Naive thymus-derived CD4-positive, alpha-beta T cell (primary cell): ENCODE results near the gene FAM98B. TPM values are rescaled to one million over a fixed set of nuclear protein-coding genes. Genes with fewer than 3 reads are reported as not detected.

Experiments
- ATAC-seq: fragments of 150-1000 bp; cut with Tn5 transposase; 2 replicates; pipeline ENCODE4 v1.10.0; 2021; ENCODE audit warnings: mild to moderate bottlenecking, moderate library complexity
- CTCF ChIA-PET: fragments of 350-600 bp; sonication (Branson Sonifier 250); formaldehyde crosslinking; loops from one replicate; lab custom pipeline; 2021; ENCODE audit warnings: antibody characterized with exemption; lab: Charles Lee
- POLR2A ChIA-PET: fragments of 350-600 bp; sonication (Branson Sonifier 250); formaldehyde crosslinking; loops from one replicate; lab custom pipeline; 2021; ENCODE audit warnings: antibody characterized with exemption, inconsistent platforms; lab: Charles Lee
- DNase-seq, 9 donors: peaks; one replicate each; pipeline versions ENCODE4 v3.0.0 to v3.0.0-alpha.2; 2020 to 2022; ENCODE audit warnings: mixed read lengths in 1 of 9
- H3K27ac ChIP-seq: one replicate; pipeline ENCODE4 v1.7.0; 2013; ENCODE audit warnings: mild to moderate bottlenecking, low read depth, low read length, moderate library complexity
- H3K27me3 ChIP-seq, 2 donors: one replicate each; pipeline ENCODE4 v1.7.0; 2013; ENCODE audit warnings: low read length in 2 of 2, mild to moderate bottlenecking in 2 of 2, moderate library complexity in 2 of 2; ENCODE audit not compliant: control insufficient read depth in 2 of 2, insufficient read depth in 2 of 2
- H3K36me3 ChIP-seq, 3 experiments: 1 replicate in 2 of 3; 2 replicates in 1 of 3; pipeline ENCODE4 v1.7.0; 2013; ENCODE audit warnings: low read length in 3 of 3, mild to moderate bottlenecking in 3 of 3, moderate library complexity in 1 of 3; ENCODE audit not compliant: insufficient read depth in 3 of 3, control insufficient read depth in 2 of 3
- H3K4me1 ChIP-seq, 2 donors: one replicate each; pipeline ENCODE4 v1.7.0; 2013; ENCODE audit warnings: low read length in 2 of 2, mild to moderate bottlenecking in 2 of 2, moderate library complexity in 1 of 2; ENCODE audit not compliant: control insufficient read depth in 2 of 2, insufficient read depth in 2 of 2
- H3K4me3 ChIP-seq: 2 replicates; pipeline ENCODE4 v1.7.0; 2013; ENCODE audit warnings: mild to moderate bottlenecking, low read length
- H3K9me3 ChIP-seq, 3 experiments: 1 replicate in 2 of 3; 2 replicates in 1 of 3; pipeline ENCODE4 v1.7.0; 2013; ENCODE audit warnings: low read length in 3 of 3; ENCODE audit not compliant: control insufficient read depth in 2 of 3
- H3K27ac Mint-ChIP-seq, 9 donors: one replicate each; pipeline ENCODE4 v1.8.0; 2020 to 2022; ENCODE audit warnings: mixed read lengths in 9 of 9, mild to moderate bottlenecking in 8 of 9, moderate library complexity in 5 of 9, inconsistent platforms in 2 of 9
- H3K27me3 Mint-ChIP-seq, 5 donors: one replicate each; pipeline ENCODE4 v1.8.0; 2021 to 2022; ENCODE audit warnings: mixed read lengths in 5 of 5, mild to moderate bottlenecking in 1 of 5
- H3K36me3 Mint-ChIP-seq, 5 donors: one replicate each; pipeline ENCODE4 v1.8.0; 2020 to 2022; ENCODE audit warnings: mixed read lengths in 5 of 5, mild to moderate bottlenecking in 3 of 5, inconsistent platforms in 1 of 5
- H3K4me1 Mint-ChIP-seq, 7 donors: one replicate each; pipeline ENCODE4 v1.8.0; 2020 to 2022; ENCODE audit warnings: mixed read lengths in 7 of 7, mild to moderate bottlenecking in 3 of 7, inconsistent platforms in 1 of 7
- H3K4me3 Mint-ChIP-seq, 10 donors: one replicate each; pipeline ENCODE4 v1.8.0; 2020 to 2022; ENCODE audit warnings: mild to moderate bottlenecking in 10 of 10, mixed read lengths in 10 of 10, moderate library complexity in 6 of 10, inconsistent platforms in 2 of 10
- H3K9me3 Mint-ChIP-seq, 11 donors: one replicate each; pipeline ENCODE4 v1.8.0; 2020 to 2022; ENCODE audit warnings: mixed read lengths in 11 of 11, mild to moderate bottlenecking in 4 of 11, inconsistent platforms in 1 of 11, moderate library complexity in 1 of 11
- intact Hi-C, 2 donors: fragments of 100-400 bp; cut with micrococcal nuclease; formaldehyde crosslinking; loops; one replicate each; pipeline ENCODE4 v1.15.1; 2023
- polyA plus RNA-seq, 2 donors: library from polyadenylated mRNA; unstranded; fragments of 300-500 nt; fragmentation: Illumina TruSeq; gene quantifications; one replicate each; pipeline ENCODE4 v1.2.3, GENCODE V29; 2021
- total RNA-seq, 6 experiments: library from RNA in 5 of 6; stranded (reverse) in 5 of 6; gene quantifications; 1 replicate in 5 of 6; 2 replicates in 1 of 6; pipeline ENCODE4 v1.2.3 and lab custom pipeline; 2021 to 2026

Gene FAM98B
- total and polyA plus RNA-seq, 7 experiments from 2014 or later = 2.4 to 39.5 (median 26.4) TPM

- POLR2A ChIA-PET = interaction anchor here (3.7 kb wide), 1 partner anchor 10 kb away, joined by 16 read pairs; the partner anchor contains the start of gene FAM98B
- Mint-ChIP-seq H3K27ac (no peak overlapping the region), H3K36me3 (peaks cover 0 to 3% (median 0%) of the 10 kb centered on the region in 5 donors), H3K9me3 (no peaks in the 10 kb centered on the region), H3K4me1 (peaks cover 14 to 33% (median 29%) of the 10 kb centered on the region in 7 donors), H3K27me3 (no peaks in the 10 kb centered on the region), H3K4me3 (no peak overlapping the region)
- H3K36me3 ChIP-seq = no peaks in the 10 kb centered on the region
- no peaks in the 10 kb centered on the region for H3K4me1 ChIP-seq
- H3K27me3 ChIP-seq = no peaks in the 10 kb centered on the region
- ATAC-seq (no peak), DNase-seq (no peak)
- H3K4me3 ChIP-seq = no peak overlapping the region
- no peak overlapping the region for H3K27ac ChIP-seq
- H3K9me3 ChIP-seq = no peaks in the 10 kb centered on the region
- CTCF ChIA-PET = interaction anchor here (1.8 kb wide), 1 partner anchor 25 kb away, joined by 6 read pairs; no protein-coding TSS in a partner anchor
- intact Hi-C loops = no loop called here
These were observed 10.7 kb downstream of the FAM98B start for GRCh38 chr15:38464675-38465074.

DNA sequence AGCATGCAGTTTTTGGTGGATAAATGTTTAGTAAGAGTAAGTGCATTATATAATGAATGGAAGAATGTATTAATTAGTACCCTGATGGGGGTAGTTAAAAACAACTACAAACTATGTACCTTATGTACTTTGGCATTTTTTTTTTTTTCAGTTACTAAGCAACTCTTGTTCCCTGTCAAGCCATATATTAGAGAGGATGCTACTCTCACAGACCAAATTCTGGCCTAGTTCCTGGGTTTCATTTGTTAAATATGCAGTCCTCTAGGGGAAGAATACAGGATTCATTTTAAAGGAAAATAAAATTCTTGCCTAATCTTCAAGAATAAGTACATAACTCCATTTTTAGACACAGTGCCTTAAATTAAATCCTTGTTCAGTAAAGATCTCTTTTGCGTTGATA, 16.9 kb downstream of the FAM98B start:
- Mint-ChIP-seq H3K27me3 (no peaks in the 10 kb centered on the region), H3K36me3 (peaks cover 4 to 23% (median 10%) of the 10 kb centered on the region in 5 donors), H3K4me3 (no peak overlapping the region), H3K9me3 (no peaks in the 10 kb centered on the region), H3K4me1 (peaks cover 8 to 16% (median 10%) of the 10 kb centered on the region in 7 donors), H3K27ac (peak overlapping the region in 5 of 9 donors; percentile 14 to 52 (median 46))
- DNase-seq (no peak), ATAC-seq (no peak)
- Histone ChIP-seq H3K27me3 (no peaks in the 10 kb centered on the region), H3K27ac (no peak overlapping the region), H3K9me3 (no peaks in the 10 kb centered on the region), H3K36me3 (peaks cover 0 to 21% (median 5%) of the 10 kb centered on the region in 3 experiments), H3K4me3 (no peak overlapping the region), H3K4me1 (peaks cover 0 to 5% of the 10 kb centered on the region in 2 donors)
- CTCF ChIA-PET = interaction anchor here (0.6 to 2.8 kb wide), 5 partner anchors 17 to 1729 kb away, joined by 3 to 35 read pairs (median 14); partner anchors contain the start of gene FAM98B
- intact Hi-C loops = loop anchor here in 1 of 2 donors (5.0 kb wide), 1 partner anchor 91 kb away; the partner anchor contains the start of gene RASGRP1
- POLR2A ChIA-PET = interaction anchor here (1.0 kb wide), 1 partner anchor 182 kb away, joined by 3 read pairs; no protein-coding TSS in a partner anchor

GRCh38 chr15:38471974-38472373, 18.0 kb downstream of the FAM98B start:
- POLR2A ChIA-PET = interaction anchor here (0.7 to 1.1 kb wide), 3 partner anchors 18 to 222 kb away, joined by 3 to 5 read pairs (median 3); partner anchors contain the start of gene FAM98B
- Histone ChIP-seq H3K4me3 (no peak overlapping the region), H3K4me1 (peaks cover 0 to 5% of the 10 kb centered on the region in 2 donors), H3K27ac (no peak overlapping the region), H3K36me3 (peaks cover 0 to 25% (median 5%) of the 10 kb centered on the region in 3 experiments), H3K27me3 (no peaks in the 10 kb centered on the region), H3K9me3 (no peaks in the 10 kb centered on the region)
- CTCF ChIA-PET = interaction anchor here (1.0 to 2.8 kb wide), 12 partner anchors 9 to 239 kb away, joined by 3 to 35 read pairs (median 4); no protein-coding TSS in a partner anchor
- no peaks in the 10 kb centered on the region for H3K27me3 Mint-ChIP-seq
- ATAC-seq (no peak), DNase-seq (no peak)
- H3K4me1 Mint-ChIP-seq = peaks cover 8 to 16% (median 11%) of the 10 kb centered on the region in 7 donors
- H3K4me3 Mint-ChIP-seq = no peak overlapping the region
- H3K27ac Mint-ChIP-seq = no peak overlapping the region
- peaks cover 8 to 24% (median 13%) of the 10 kb centered on the region in 5 donors for H3K36me3 Mint-ChIP-seq
- H3K9me3 Mint-ChIP-seq = no peaks in the 10 kb centered on the region
- intact Hi-C loops = loop anchor here in 1 of 2 donors (5.0 kb wide), 1 partner anchor 90 kb away; the partner anchor contains the start of gene RASGRP1

GRCh38 chr15:38474155-38474757, 20.3 kb downstream of the FAM98B start:
- peak overlapping the region in 2 of 10 donors; percentile 4 to 10 for H3K4me3 Mint-ChIP-seq

GRCh38 chr15:38475361-38475760, 21.4 kb downstream of the FAM98B start:
- intact Hi-C loops = loop anchor here (2.0 to 5.0 kb wide), 5 partner anchors 21 to 175 kb away; partner anchors contain the start of gene FAM98B (in 1 of the 2)
- H3K27me3 Mint-ChIP-seq = no peaks in the 10 kb centered on the region
- H3K27ac ChIP-seq = no peak overlapping the region
- no peak overlapping the region for H3K4me3 ChIP-seq
- ChIA-PET CTCF (interaction anchor here (0.7 to 3.9 kb wide), 13 partner anchors 10 to 232 kb away, joined by 3 to 49 read pairs (median 8); partner anchors contain the start of gene RASGRP1), POLR2A (interaction anchor here (0.7 to 2.0 kb wide), 6 partner anchors 21 to 224 kb away, joined by 3 to 16 read pairs (median 4); no protein-coding TSS in a partner anchor)
- H3K36me3 Mint-ChIP-seq = peaks cover 13 to 30% (median 18%) of the 10 kb centered on the region in 5 donors
- no peaks in the 10 kb centered on the region for H3K9me3 ChIP-seq
- peaks cover 0 to 5% of the 10 kb centered on the region in 2 donors for H3K4me1 ChIP-seq
- no peak for DNase-seq
- peaks cover 18 to 34% (median 21%) of the 10 kb centered on the region in 7 donors for H3K4me1 Mint-ChIP-seq
- H3K4me3 Mint-ChIP-seq = peak overlapping the region in 1 of 10 donors; percentile 7
- peak overlapping the region in 6 of 9 donors; percentile 6 to 88 (median 50) for H3K27ac Mint-ChIP-seq
- H3K27me3 ChIP-seq = no peaks in the 10 kb centered on the region
- ATAC-seq = no peak
- peaks cover 0 to 34% (median 5%) of the 10 kb centered on the region in 3 experiments for H3K36me3 ChIP-seq
- H3K9me3 Mint-ChIP-seq = no peaks in the 10 kb centered on the region

More at GRCh38 chr15:38474155-38474757, 20.3 kb downstream of the FAM98B start:
- intact Hi-C loops = loop anchor here (1.0 to 5.0 kb wide), 11 partner anchors 19 to 343 kb away; partner anchors contain the start of genes RASGRP1 (in 2 of the 2) and FAM98B (in 1 of the 2)
- POLR2A ChIA-PET = interaction anchor here (0.6 to 2.0 kb wide), 7 partner anchors 89 to 225 kb away, joined by 3 to 16 read pairs (median 4); no protein-coding TSS in a partner anchor
- DNase-seq (peak in 7 of 9 donors; percentile 53 to 75 (median 62)), ATAC-seq (peak; percentile 100)
- H3K4me1 ChIP-seq = peaks cover 0 to 5% of the 10 kb centered on the region in 2 donors
- no peak overlapping the region for H3K4me3 ChIP-seq
- no peaks in the 10 kb centered on the region for H3K9me3 ChIP-seq
- H3K27ac ChIP-seq = no peak overlapping the region
- CTCF ChIA-PET = interaction anchor here (0.6 to 3.9 kb wide), 12 partner anchors 12 to 233 kb away, joined by 3 to 49 read pairs (median 8); partner anchors contain the start of genes FAM98B and RASGRP1
- Mint-ChIP-seq H3K9me3 (no peaks in the 10 kb centered on the region), H3K27ac (peak overlapping the region; percentile 10 to 88 (median 81)), H3K4me1 (peaks cover 10 to 23% (median 13%) of the 10 kb centered on the region in 7 donors), H3K36me3 (peaks cover 13 to 30% (median 18%) of the 10 kb centered on the region in 5 donors), H3K27me3 (no peaks in the 10 kb centered on the region)
- H3K36me3 ChIP-seq = peaks cover 0 to 35% (median 5%) of the 10 kb centered on the region in 3 experiments
- H3K27me3 ChIP-seq = no peaks in the 10 kb centered on the region

GRCh38 chr15:38476120-38476519, 22.2 kb downstream of the FAM98B start:
- DNase-seq (no peak), ATAC-seq (no peak)
- Histone ChIP-seq H3K36me3 (peaks cover 0 to 30% (median 5%) of the 10 kb centered on the region in 3 experiments), H3K4me3 (no peak overlapping the region), H3K9me3 (no peaks in the 10 kb centered on the region), H3K4me1 (peaks cover 0 to 5% of the 10 kb centered on the region in 2 donors), H3K27me3 (no peaks in the 10 kb centered on the region), H3K27ac (no peak overlapping the region)
- Mint-ChIP-seq H3K36me3 (peaks cover 13 to 27% (median 18%) of the 10 kb centered on the region in 5 donors), H3K27me3 (no peaks in the 10 kb centered on the region), H3K27ac (peak overlapping the region in 5 of 9 donors; percentile 12 to 88 (median 42)), H3K4me1 (peaks cover 18 to 37% (median 23%) of the 10 kb centered on the region in 7 donors), H3K9me3 (no peaks in the 10 kb centered on the region), H3K4me3 (no peak overlapping the region)
- intact Hi-C loops = loop anchor here (2.0 to 5.0 kb wide), 2 partner anchors 15 to 34 kb away; no protein-coding TSS in a partner anchor
- POLR2A ChIA-PET = interaction anchor here (1.9 kb wide), 1 partner anchor 22 kb away, joined by 6 read pairs; the partner anchor contains the start of gene FAM98B
- CTCF ChIA-PET = interaction anchor here (1.3 to 3.9 kb wide), 3 partner anchors 215 to 225 kb away, joined by 4 to 49 read pairs (median 11); no protein-coding TSS in a partner anchor
